Hepatocyte (in vitro differentiated cells): ENCODE measurements around the gene PRIMA1. TPM values are rescaled to one million over a fixed set of nuclear protein-coding genes. Genes with fewer than 3 reads are reported as not detected.
"Not testable (repeated sequence)": the region's sequence is repeated elsewhere in the genome, so short reads cannot be mapped to it uniquely, and the experiment has no call there.

Source experiments
- DNase-seq: peaks from one replicate; pipeline ENCODE4 v3.0.0-alpha.2; 2016; ENCODE audit warnings: low spot score
- H2AFZ ChIP-seq: fragments of 200-600 bp; sonication (generic); 2 replicates; pipeline ENCODE4 v1.6.0; 2016; ENCODE audit warnings: antibody characterized with exemption, mild to moderate bottlenecking
- H3K27ac ChIP-seq: fragments of 200-600 bp; sonication (generic); 2 replicates; pipeline ENCODE4 v1.5.1; 2016; ENCODE audit warnings: mild to moderate bottlenecking
- H3K27me3 ChIP-seq: fragments of 200-600 bp; sonication (generic); 2 replicates; pipeline ENCODE4 v1.6.1; 2016
- H3K36me3 ChIP-seq: fragments of 200-600 bp; sonication (generic); replicated peaks from 2 replicates; pipeline ENCODE4 v1.5.1; 2016; ENCODE audit warnings: low read depth; ENCODE audit not compliant: insufficient read depth
- H3K4me1 ChIP-seq: fragments of 200-600 bp; sonication (generic); 2 replicates; pipeline ENCODE4 v1.5.1; 2016; ENCODE audit warnings: mild to moderate bottlenecking, moderate library complexity; ENCODE audit not compliant: insufficient read depth
- H3K4me2 ChIP-seq: fragments of 200-600 bp; sonication (generic); 2 replicates; pipeline ENCODE4 v1.6.0; 2016
- H3K4me3 ChIP-seq: fragments of 200-600 bp; sonication (generic); 2 replicates; pipeline ENCODE4 v1.5.1; 2016; ENCODE audit warnings: mild to moderate bottlenecking
- H3K79me2 ChIP-seq: fragments of 200-600 bp; sonication (generic); 2 replicates; pipeline ENCODE4 v1.6.0; 2017; ENCODE audit warnings: mild to moderate bottlenecking
- H3K9me2 ChIP-seq: fragments of 200-600 bp; sonication (generic); replicated peaks from 2 replicates; pipeline ENCODE4 v1.6.0; 2017; ENCODE audit warnings: mild to moderate bottlenecking; ENCODE audit not compliant: insufficient read depth
- H3K9me3 ChIP-seq: fragments of 200-600 bp; sonication (generic); 2 replicates; pipeline ENCODE4 v1.5.1; 2016; ENCODE audit warnings: low read depth, mild to moderate bottlenecking
- H4K20me1 ChIP-seq: fragments of 200-600 bp; sonication (generic); 2 replicates; pipeline ENCODE4 v1.6.0; 2016; ENCODE audit warnings: mild to moderate bottlenecking; ENCODE audit not compliant: insufficient read depth, poor library complexity, severe bottlenecking
- CTCF ChIP-seq: fragments of 200-600 bp; sonication (generic); IDR thresholded peaks from 2 replicates; pipeline ENCODE4 v1.5.1; 2016; ENCODE audit warnings: antibody characterized with exemption, mild to moderate bottlenecking; ENCODE audit not compliant: poor library complexity
- EZH2 ChIP-seq: fragments of 200-600 bp; sonication (generic); IDR thresholded peaks from 2 replicates; pipeline ENCODE4 v1.6.1; 2016; ENCODE audit warnings: antibody characterized with exemption, mild to moderate bottlenecking, borderline replicate concordance
- EZH2phosphoT487 ChIP-seq: fragments of 200-600 bp; sonication (generic); IDR thresholded peaks from one replicate; pipeline ENCODE4 v1.6.1; 2018; ENCODE audit warnings: antibody characterized with exemption, mild to moderate bottlenecking, low read depth, moderate library complexity; ENCODE audit not compliant: unreplicated experiment, severe bottlenecking
- WGBS: methylation state at CpG from one replicate; pipeline ENCODE4 v1.1.6; 2016; ENCODE audit warnings: low lambda C conversion rate; ENCODE audit errors: missing lambda C conversion rate; 5-methylcytosine and 5-hydroxymethylcytosine counted together
- polyA plus RNA-seq: library from polyadenylated mRNA; unstranded; fragments of >200 nt; fragmentation: Nextera tagmentation; extraction: Ambion mirVana; gene quantifications from 2 replicates; pipeline ENCODE4 v1.2.1, GENCODE V29; 2016
- total RNA-seq: library from RNA; depleted of rRNA; stranded (reverse); fragments of >200 nt; gene quantifications from 2 replicates; pipeline ENCODE4 v1.2.3, GENCODE V29; 2014

Gene PRIMA1
- total and polyA plus RNA-seq, 2 experiments from 2014 or later = 1.5 to 1.9 TPM

DNA sequence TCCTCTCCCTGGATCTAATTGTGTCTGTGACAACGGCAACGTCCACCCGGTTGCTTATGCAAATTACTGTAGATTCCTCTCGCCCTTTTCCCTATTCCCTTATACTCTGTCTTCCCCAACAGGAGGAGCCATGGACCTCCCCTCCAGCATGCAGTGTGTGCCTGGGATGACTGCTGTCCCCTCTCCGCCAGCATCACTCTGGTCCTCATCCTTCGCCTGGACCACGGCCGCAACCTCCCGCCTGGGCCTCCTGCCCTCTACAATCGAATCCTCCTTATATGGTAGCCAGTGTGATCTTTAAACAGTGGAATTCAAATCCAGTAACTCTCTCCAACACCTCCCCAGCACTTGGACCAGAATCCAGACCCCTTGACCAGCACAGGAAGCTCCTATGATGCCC is 30.6 kb upstream of the PRIMA1 start:
- no peak overlapping the region for H3K4me2 ChIP-seq
- H4K20me1 ChIP-seq = no peaks in the 10 kb centered on the region
- 92% methylated on average over 10 of the region's 10 CpGs for WGBS
- H3K4me1 ChIP-seq = no peaks in the 10 kb centered on the region
- no peaks in the 10 kb centered on the region for H3K36me3 ChIP-seq
- H3K9me3 ChIP-seq = no peaks in the 10 kb centered on the region
- H3K27ac ChIP-seq = no peak overlapping the region
- DNase-seq = no peak
- H3K79me2 ChIP-seq = no peaks in the 10 kb centered on the region
- no peak for TF ChIP-seq EZH2phosphoT487
- H3K9me2 ChIP-seq = no peaks in the 10 kb centered on the region
- H3K4me3 ChIP-seq = no peak overlapping the region
- H3K27me3 ChIP-seq = no peaks in the 10 kb centered on the region
- no peak overlapping the region for H2AFZ ChIP-seq

GRCh38 chr14:93811676-93812075 is 23.4 kb upstream of the PRIMA1 start:
- Histone ChIP-seq H3K27ac (no peak overlapping the region), H3K4me2 (no peak overlapping the region), H3K27me3 (no peaks in the 10 kb centered on the region), H3K36me3 (no peaks in the 10 kb centered on the region), H3K4me1 (no peaks in the 10 kb centered on the region), H2AFZ (no peak overlapping the region), H3K9me3 (no peaks in the 10 kb centered on the region), H4K20me1 (no peaks in the 10 kb centered on the region), H3K9me2 (no peaks in the 10 kb centered on the region), H3K79me2 (no peaks in the 10 kb centered on the region), H3K4me3 (no peak overlapping the region)
- TF ChIP-seq CTCF = no peak
- 91% methylated on average over 8 of the region's 8 CpGs for WGBS
- DNase-seq = no peak

GRCh38 chr14:93811020-93811419 is 22.7 kb upstream of the PRIMA1 start:
- Histone ChIP-seq H3K9me2 (no peaks in the 10 kb centered on the region), H2AFZ (no peak overlapping the region), H4K20me1 (no peaks in the 10 kb centered on the region), H3K4me1 (no peaks in the 10 kb centered on the region), H3K4me3 (no peak overlapping the region), H3K27ac (no peak overlapping the region), H3K79me2 (no peaks in the 10 kb centered on the region), H3K4me2 (no peak overlapping the region), H3K27me3 (no peaks in the 10 kb centered on the region), H3K9me3 (no peaks in the 10 kb centered on the region), H3K36me3 (no peaks in the 10 kb centered on the region)
- no peak for DNase-seq
- 100% methylated on average over 1 of the region's 1 CpG for WGBS
- TF ChIP-seq CTCF (no peak), EZH2phosphoT487 (no peak), EZH2 (no peak)

DNA sequence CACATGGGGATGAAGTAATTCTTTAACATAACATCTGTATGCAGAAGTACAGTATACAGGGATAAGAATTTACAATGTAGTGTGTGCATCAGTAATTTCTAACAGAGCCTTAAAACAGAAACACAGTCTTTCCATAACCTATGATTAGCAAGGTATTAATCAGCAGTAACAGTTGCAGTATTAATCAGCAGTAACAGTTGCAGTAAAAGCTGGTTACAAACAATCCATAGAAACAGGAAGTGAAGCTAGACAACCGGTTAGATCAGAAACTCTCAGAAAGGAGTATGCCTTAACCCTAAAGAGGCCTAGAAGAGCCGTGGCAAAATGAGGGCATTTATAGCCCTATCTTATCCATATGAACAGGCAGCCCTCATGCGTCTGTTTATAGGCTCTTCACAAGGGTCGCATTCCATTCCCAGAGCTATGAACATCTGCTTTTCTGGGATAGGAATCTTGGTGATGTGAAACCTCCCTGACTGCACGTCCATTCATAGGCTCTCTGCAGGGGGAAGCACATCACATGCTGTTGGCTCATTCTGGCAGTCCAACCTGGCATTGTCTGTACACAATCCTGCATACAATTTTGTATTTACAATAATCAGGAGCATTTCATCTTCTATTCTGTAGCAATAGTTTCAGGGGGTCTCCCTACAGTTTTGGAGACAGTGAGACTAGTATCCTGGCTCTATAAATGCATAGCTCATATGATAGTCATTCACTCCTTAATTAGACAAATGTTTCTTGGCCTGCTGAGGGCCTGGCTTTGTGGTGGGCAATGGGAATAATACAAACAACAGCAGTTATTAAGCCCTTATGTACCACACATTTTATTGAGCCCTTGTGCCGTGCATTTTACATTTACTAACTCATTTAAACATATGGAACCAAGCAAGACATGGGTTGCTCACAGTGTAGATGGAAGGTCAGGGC is 21.5 kb upstream of the PRIMA1 start:
- not testable (repeated sequence) for H3K4me2 ChIP-seq, H3K27ac ChIP-seq, H3K9me3 ChIP-seq, H3K4me1 ChIP-seq, H4K20me1 ChIP-seq, H3K79me2 ChIP-seq, H3K36me3 ChIP-seq, H3K27me3 ChIP-seq, H2AFZ ChIP-seq, DNase-seq, H3K4me3 ChIP-seq, H3K9me2 ChIP-seq
- WGBS = 67% methylated on average over 6 of the region's 6 CpGs
